ENCODE data around the gene KIF26B. TPM values are rescaled to one million over a fixed set of nuclear protein-coding genes. Genes with fewer than 3 reads are reported as not detected.
A peak's percentile ranks its signal among the peaks of the same experiment; 100 is the strongest.

Gene KIF26B
- polyA plus RNA-seq, 2 of the 4 experiments (the other 2 are of a cell fraction), result 0.01 to 0.04 TPM

GRCh38 chr1:245576323-245576722, 421.5 kb downstream of the KIF26B start (continued):
- TF ChIP-seq, protein P1, sequence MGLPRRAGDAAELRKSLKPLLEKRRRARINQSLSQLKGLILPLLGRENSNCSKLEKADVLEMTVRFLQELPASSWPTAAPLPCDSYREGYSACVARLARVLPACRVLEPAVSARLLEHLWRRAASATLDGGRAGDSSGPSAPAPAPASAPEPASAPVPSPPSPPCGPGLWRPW (IDR thresholded peaks at IDR 0.05), result no peak
- TF ChIP-seq RCOR1 (IDR thresholded peaks at IDR 0.05; ENCODE audit: low read depth, low read length) (no peak), BHLHE40 (IDR thresholded peaks at IDR 0.05; ENCODE audit: low read depth, low read length) (no peak), EP300 (IDR thresholded peaks at IDR 0.05) (no peak), EHMT2 (IDR thresholded peaks at IDR 0.05; ENCODE audit: low read depth) (no peak), HMGXB4 (CRISPR knock-in tag; IDR thresholded peaks at IDR 0.05; ENCODE audit: borderline replicate concordance) (no peak), GATA3 (IDR thresholded peaks at IDR 0.05; ENCODE audit: borderline replicate concordance) (no peak), CEBPB (IDR thresholded peaks at IDR 0.05) (no peak), MAX (IDR thresholded peaks at IDR 0.05) (no peak)

DNA sequence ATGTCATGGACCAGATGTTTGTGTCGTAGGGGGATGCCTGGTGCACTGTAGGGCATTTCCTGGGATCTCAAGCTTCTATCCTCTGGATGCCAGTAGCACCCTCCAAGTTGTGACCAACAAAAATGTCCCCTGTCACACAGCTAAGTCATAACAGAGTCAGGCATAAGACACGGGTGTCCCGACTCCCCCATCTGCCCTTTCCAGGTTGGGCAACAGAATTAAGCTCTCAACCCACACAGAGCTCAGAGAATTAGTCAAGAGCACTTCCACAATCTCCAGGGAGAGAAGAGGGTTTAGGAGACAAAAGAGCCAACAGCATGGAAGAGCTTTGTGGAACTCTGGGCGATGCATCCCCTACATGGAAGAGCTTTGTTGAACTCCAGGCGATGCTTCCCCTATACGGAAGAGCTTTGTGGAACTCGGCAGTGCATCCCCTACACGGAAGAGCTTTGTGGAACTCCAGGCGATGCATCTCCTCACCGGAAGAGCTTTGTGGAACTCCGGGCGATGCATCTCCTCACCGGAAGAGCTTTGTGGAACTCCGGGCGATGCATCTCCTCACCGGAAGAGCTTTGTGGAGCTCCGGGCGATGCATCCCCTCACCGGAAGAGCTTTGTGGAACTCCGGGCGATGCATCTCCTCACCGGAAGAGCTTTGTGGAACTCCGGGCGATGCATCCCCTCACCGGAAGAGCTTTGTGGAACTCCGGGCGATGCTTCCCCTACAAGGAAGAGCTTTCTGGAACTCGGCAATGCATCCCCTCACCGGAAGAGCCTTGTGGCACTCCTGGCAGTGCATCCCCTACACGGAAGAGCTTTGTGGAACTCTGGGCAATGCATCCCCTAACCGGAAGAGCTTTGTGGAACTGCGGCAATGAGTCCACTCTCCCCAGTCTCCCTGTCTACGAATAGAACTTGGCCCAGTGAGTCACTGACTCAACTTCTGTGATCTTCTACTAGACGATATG, 422.7 kb downstream of the KIF26B start:
- ATAC-seq, result 0 out of 6 replicates have a peak, but pooled peaks of 1 of the 2 experiments have one; percentile 8
- DNase-seq (ENCODE audit: low read depth in 1 of 2, low spot score in 1 of 2), result no peak
- H3K4me1 ChIP-seq, result no peaks in the 10 kb centered on the region
- no peak overlapping the region for H3K27ac ChIP-seq
- H3K4me3 ChIP-seq, result no peak overlapping the region
- no peak overlapping the region for H3K4me2 ChIP-seq
- no peak for FAIRE-seq
- ChIA-PET POLR2A (no interaction called here), CTCF (interaction anchor here (0.7 kb wide), 1 partner anchor 424 kb away, joined by 4 read pairs; no protein-coding TSS in a partner anchor)
- no peaks in the 10 kb centered on the region for H3K9me3 ChIP-seq
- TF ChIP-seq ZNF302 (CRISPR knock-in tag; IDR thresholded peaks at IDR 0.05), result no peak
- 69% methylated on average over 30 of the region's 34 CpGs for WGBS (ENCODE audit: missing lambda C conversion rate)

GRCh38 chr1:245578308-245578707, 423.5 kb downstream of the KIF26B start:
- no peak overlapping the region for H3K4me3 ChIP-seq
- H3K27ac ChIP-seq, result no peak overlapping the region
- ChIA-PET CTCF (no interaction called here), POLR2A (no interaction called here)
- no peaks in the 10 kb centered on the region for H3K4me1 ChIP-seq
- WGBS (ENCODE audit: missing lambda C conversion rate), result 13% methylated on average over 3 of the region's 3 CpGs
- FAIRE-seq, result no peak
- no peak overlapping the region for H3K4me2 ChIP-seq
- TF ChIP-seq HEYL (CRISPR knock-in tag; IDR thresholded peaks at IDR 0.05) (no peak), EP300 (IDR thresholded peaks at IDR 0.05) (no peak), NFE2L2 (conservative IDR thresholded peaks at IDR 0.05; ENCODE audit: low read length) (no peak), TP53 (CRISPR knock-in tag; IDR thresholded peaks at IDR 0.05) (no peak), SREBF2 (IDR thresholded peaks at IDR 0.05) (no peak), PHF8 (IDR thresholded peaks at IDR 0.05; ENCODE audit: borderline replicate concordance, low read depth) (no peak), JUNB (IDR thresholded peaks at IDR 0.05) (no peak), ESRRA (IDR thresholded peaks at IDR 0.05; ENCODE audit: borderline replicate concordance, low read length) (no peak), CBX8 (IDR thresholded peaks at IDR 0.05) (no peak)
- TF ChIP-seq, protein P2, sequence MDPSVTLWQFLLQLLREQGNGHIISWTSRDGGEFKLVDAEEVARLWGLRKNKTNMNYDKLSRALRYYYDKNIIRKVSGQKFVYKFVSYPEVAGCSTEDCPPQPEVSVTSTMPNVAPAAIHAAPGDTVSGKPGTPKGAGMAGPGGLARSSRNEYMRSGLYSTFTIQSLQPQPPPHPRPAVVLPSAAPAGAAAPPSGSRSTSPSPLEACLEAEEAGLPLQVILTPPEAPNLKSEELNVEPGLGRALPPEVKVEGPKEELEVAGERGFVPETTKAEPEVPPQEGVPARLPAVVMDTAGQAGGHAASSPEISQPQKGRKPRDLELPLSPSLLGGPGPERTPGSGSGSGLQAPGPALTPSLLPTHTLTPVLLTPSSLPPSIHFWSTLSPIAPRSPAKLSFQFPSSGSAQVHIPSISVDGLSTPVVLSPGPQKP (IDR thresholded peaks at IDR 0.05; ENCODE audit: low read depth, low read length), result no peak
- no peak for DNase-seq (ENCODE audit: low read depth in 1 of 2, low spot score in 1 of 2)
- no peak for ATAC-seq
- no peaks in the 10 kb centered on the region for H3K9me3 ChIP-seq

All from A549 (cell line).